Hypothalamus (tissue), 51 donors: Measurements from ENCODE around the gene PTGS2.
"Not testable (repeated sequence)": the region's sequence is repeated elsewhere in the genome, so short reads cannot be mapped to it uniquely, and the experiment has no call there.

Experiments used
- DNase-seq, 51 donors: peaks; one replicate each; lab custom pipeline; 2025; lab: John Stamatoyannopoulos, UW

The PTGS2 gene

GRCh38 chr1:186670297-186671135 is 9.7 kb downstream of the PTGS2 start:
- DNase-seq = no peak

- DNase-seq = not testable (repeated sequence)
Measured at GRCh38 chr1:186669784-186670183, 10.4 kb downstream of the PTGS2 start.

- not testable (repeated sequence) for DNase-seq
Measured at GRCh38 chr1:186664217-186664616, 16.0 kb downstream of the PTGS2 start.

- no peak for DNase-seq
Measured at GRCh38 chr1:186662752-186663151, 17.5 kb downstream of the PTGS2 start.

GRCh38 chr1:186659890-186660341 is 20.3 kb downstream of the PTGS2 start:
- no peak for DNase-seq

- DNase-seq = no peak
Measured at GRCh38 chr1:186658999-186659398, 21.2 kb downstream of the PTGS2 start.

- no peak for DNase-seq
Measured at GRCh38 chr1:186657481-186657880, 22.7 kb downstream of the PTGS2 start.

GRCh38 chr1:186655876-186656275 is 24.3 kb downstream of the PTGS2 start:
- no peak for DNase-seq

- no peak for DNase-seq
Measured at GRCh38 chr1:186654741-186655140, 25.5 kb downstream of the PTGS2 start.

GRCh38 chr1:186653312-186653711 is 26.9 kb downstream of the PTGS2 start:
- no peak for DNase-seq

- DNase-seq = no peak
Measured at GRCh38 chr1:186648613-186649012, 31.6 kb downstream of the PTGS2 start.

GRCh38 chr1:186647985-186648384 is 32.2 kb downstream of the PTGS2 start:
- not testable (repeated sequence) for DNase-seq

- no peak for DNase-seq
Measured at GRCh38 chr1:186643614-186644013, 36.6 kb downstream of the PTGS2 start.

GRCh38 chr1:186637567-186637966 is 42.7 kb downstream of the PTGS2 start:
- not testable (repeated sequence) for DNase-seq

- no peak for DNase-seq
Measured at GRCh38 chr1:186636786-186637185, 43.4 kb downstream of the PTGS2 start.

- DNase-seq = no peak
Measured at GRCh38 chr1:186634511-186634910, 45.7 kb downstream of the PTGS2 start.

GRCh38 chr1:186633116-186633515 is 47.1 kb downstream of the PTGS2 start:
- DNase-seq = no peak

GRCh38 chr1:186629341-186629740 is 50.9 kb downstream of the PTGS2 start:
- DNase-seq = no peak

- DNase-seq = no peak
Measured at GRCh38 chr1:186628910-186629309, 51.3 kb downstream of the PTGS2 start.

- no peak for DNase-seq
Measured at GRCh38 chr1:186627019-186627418, 53.2 kb downstream of the PTGS2 start.

GRCh38 chr1:186626356-186626932 is 53.8 kb downstream of the PTGS2 start:
- DNase-seq = no peak

- DNase-seq = no peak
Measured at GRCh38 chr1:186623551-186623950, 56.7 kb downstream of the PTGS2 start.
